ENCODE measurements around the gene MINPP1.

The MINPP1 gene

DNA sequence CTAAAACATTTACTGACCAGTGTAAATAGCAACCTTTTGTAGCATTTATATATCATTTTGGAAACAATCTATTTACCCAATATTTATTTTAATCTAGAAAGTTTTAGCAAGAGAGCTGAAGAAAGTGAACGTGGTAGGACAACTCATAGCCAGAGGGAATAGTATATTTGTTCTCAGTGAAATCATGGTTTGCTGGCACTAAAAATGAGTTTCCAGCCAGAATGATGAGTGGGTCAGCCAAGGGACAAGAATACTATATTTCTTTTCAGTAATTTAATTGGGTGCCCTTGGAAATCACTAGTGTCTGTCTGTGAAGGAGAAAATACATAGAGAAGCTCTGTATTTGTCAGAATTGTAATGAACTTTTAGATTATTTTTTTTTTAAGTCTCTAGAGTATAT, 74.9 kb downstream of the MINPP1 start:
- no peaks in the 10 kb centered on the region for H3K9me3 ChIP-seq (replicated peaks; ENCODE audit: insufficient read depth, low read length)
- no peaks in the 10 kb centered on the region for H3K4me1 ChIP-seq (ENCODE audit: low read length)
- no peak overlapping the region for H3K4me2 ChIP-seq (ENCODE audit: low read depth, low read length)
- H2AFZ ChIP-seq (ENCODE audit: low read length): no peak overlapping the region
- no peaks in the 10 kb centered on the region for H3K27me3 ChIP-seq (replicated peaks; ENCODE audit: insufficient read depth, low read length)
- no peak for DNase-seq
- no peaks in the 10 kb centered on the region for H3K9me2 ChIP-seq (replicated peaks; ENCODE audit: insufficient read depth, low read length)
- H3F3A ChIP-seq (ENCODE audit: insufficient read depth, low read length): no peaks in the 10 kb centered on the region
- H3K4me3 ChIP-seq (ENCODE audit: low read length): no peak overlapping the region
- H3K9ac ChIP-seq (ENCODE audit: low read length): no peak overlapping the region
- no peaks in the 10 kb centered on the region for H4K20me1 ChIP-seq (ENCODE audit: insufficient read depth, low read length)
- H3K36me3 ChIP-seq (replicated peaks; ENCODE audit: insufficient read depth, low read length): no peaks in the 10 kb centered on the region
- H3K79me2 ChIP-seq (ENCODE audit: low read length): no peaks in the 10 kb centered on the region
- TF ChIP-seq, protein P1, sequence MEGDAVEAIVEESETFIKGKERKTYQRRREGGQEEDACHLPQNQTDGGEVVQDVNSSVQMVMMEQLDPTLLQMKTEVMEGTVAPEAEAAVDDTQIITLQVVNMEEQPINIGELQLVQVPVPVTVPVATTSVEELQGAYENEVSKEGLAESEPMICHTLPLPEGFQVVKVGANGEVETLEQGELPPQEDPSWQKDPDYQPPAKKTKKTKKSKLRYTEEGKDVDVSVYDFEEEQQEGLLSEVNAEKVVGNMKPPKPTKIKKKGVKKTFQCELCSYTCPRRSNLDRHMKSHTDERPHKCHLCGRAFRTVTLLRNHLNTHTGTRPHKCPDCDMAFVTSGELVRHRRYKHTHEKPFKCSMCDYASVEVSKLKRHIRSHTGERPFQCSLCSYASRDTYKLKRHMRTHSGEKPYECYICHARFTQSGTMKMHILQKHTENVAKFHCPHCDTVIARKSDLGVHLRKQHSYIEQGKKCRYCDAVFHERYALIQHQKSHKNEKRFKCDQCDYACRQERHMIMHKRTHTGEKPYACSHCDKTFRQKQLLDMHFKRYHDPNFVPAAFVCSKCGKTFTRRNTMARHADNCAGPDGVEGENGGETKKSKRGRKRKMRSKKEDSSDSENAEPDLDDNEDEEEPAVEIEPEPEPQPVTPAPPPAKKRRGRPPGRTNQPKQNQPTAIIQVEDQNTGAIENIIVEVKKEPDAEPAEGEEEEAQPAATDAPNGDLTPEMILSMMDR (IDR thresholded peaks at IDR 0.05; ENCODE audit: low read length): no peak
- TF ChIP-seq EZH2 (optimal IDR thresholded peaks at IDR 0.05; ENCODE audit: low read depth, low read length) (no peak), EZH2phosphoT487 (IDR thresholded peaks at IDR 0.05; ENCODE audit: low read length) (no peak)
- no peak overlapping the region for H3K27ac ChIP-seq (ENCODE audit: low read length)

- H2AFZ ChIP-seq (ENCODE audit: low read length): no peak overlapping the region
- no peak overlapping the region for H3K9ac ChIP-seq (ENCODE audit: low read length)
- no peaks in the 10 kb centered on the region for H3K27me3 ChIP-seq (replicated peaks; ENCODE audit: insufficient read depth, low read length)
- H3F3A ChIP-seq (ENCODE audit: insufficient read depth, low read length): no peaks in the 10 kb centered on the region
- H3K36me3 ChIP-seq (replicated peaks; ENCODE audit: insufficient read depth, low read length): no peaks in the 10 kb centered on the region
- no peaks in the 10 kb centered on the region for H3K9me3 ChIP-seq (replicated peaks; ENCODE audit: insufficient read depth, low read length)
- no peaks in the 10 kb centered on the region for H3K9me2 ChIP-seq (replicated peaks; ENCODE audit: insufficient read depth, low read length)
- no peaks in the 10 kb centered on the region for H4K20me1 ChIP-seq (ENCODE audit: insufficient read depth, low read length)
- no peak for DNase-seq
- H3K4me1 ChIP-seq (ENCODE audit: low read length): no peaks in the 10 kb centered on the region
- TF ChIP-seq EZH2phosphoT487 (IDR thresholded peaks at IDR 0.05; ENCODE audit: low read length) (no peak), EZH2 (optimal IDR thresholded peaks at IDR 0.05; ENCODE audit: low read depth, low read length) (no peak)
- TF ChIP-seq, protein P1 (IDR thresholded peaks at IDR 0.05; ENCODE audit: low read length): no peak
- H3K4me2 ChIP-seq (ENCODE audit: low read depth, low read length): no peak overlapping the region
- no peaks in the 10 kb centered on the region for H3K79me2 ChIP-seq (ENCODE audit: low read length)
- no peak overlapping the region for H3K27ac ChIP-seq (ENCODE audit: low read length)
- no peak overlapping the region for H3K4me3 ChIP-seq (ENCODE audit: low read length)
Measured at GRCh38 chr10:87580016-87580415, 75.3 kb downstream of the MINPP1 start.

- Histone ChIP-seq H3F3A (ENCODE audit: insufficient read depth, low read length) (no peaks in the 10 kb centered on the region), H4K20me1 (ENCODE audit: insufficient read depth, low read length) (no peaks in the 10 kb centered on the region), H3K36me3 (replicated peaks; ENCODE audit: insufficient read depth, low read length) (no peaks in the 10 kb centered on the region), H3K4me3 (ENCODE audit: low read length) (no peak overlapping the region), H3K79me2 (ENCODE audit: low read length) (no peaks in the 10 kb centered on the region), H3K9ac (ENCODE audit: low read length) (no peak overlapping the region), H2AFZ (ENCODE audit: low read length) (no peak overlapping the region), H3K4me2 (ENCODE audit: low read depth, low read length) (no peak overlapping the region), H3K27me3 (replicated peaks; ENCODE audit: insufficient read depth, low read length) (no peaks in the 10 kb centered on the region), H3K4me1 (ENCODE audit: low read length) (no peaks in the 10 kb centered on the region), H3K9me3 (replicated peaks; ENCODE audit: insufficient read depth, low read length) (no peaks in the 10 kb centered on the region), H3K9me2 (replicated peaks; ENCODE audit: insufficient read depth, low read length) (no peaks in the 10 kb centered on the region), H3K27ac (ENCODE audit: low read length) (no peak overlapping the region)
- DNase-seq: no peak
- TF ChIP-seq, protein P1 (IDR thresholded peaks at IDR 0.05; ENCODE audit: low read length): no peak
- no peak for TF ChIP-seq EZH2 (optimal IDR thresholded peaks at IDR 0.05; ENCODE audit: low read depth, low read length)
- TF ChIP-seq EZH2phosphoT487 (IDR thresholded peaks at IDR 0.05; ENCODE audit: low read length): no peak
Measured at GRCh38 chr10:87585565-87586514, 81.1 kb downstream of the MINPP1 start.

Measured in MM.1S (cell line).